CD8-positive, alpha-beta memory T cell (primary cell): Measurements from ENCODE around the gene EML3. TPM values are rescaled to one million over a fixed set of nuclear protein-coding genes. Genes with fewer than 3 reads are reported as not detected.
"Not testable (repeated sequence)": the region's sequence is repeated elsewhere in the genome, so short reads cannot be mapped to it uniquely, and the experiment has no call there.

Source experiments
- CTCF ChIA-PET: fragments of 350-600 bp; sonication (Branson Sonifier 250); formaldehyde crosslinking; loops from one replicate; lab custom pipeline; 2021; ENCODE audit warnings: antibody characterized with exemption; lab: Charles Lee
- POLR2A ChIA-PET: fragments of 350-600 bp; sonication (Branson Sonifier 250); formaldehyde crosslinking; loops from one replicate; lab custom pipeline; 2021; ENCODE audit warnings: antibody characterized with exemption; lab: Charles Lee
- DNase-seq, 5 donors: peaks; one replicate each; pipeline versions ENCODE4 v3.0.0 to v3.0.0-alpha.2; 2020 to 2022; ENCODE audit warnings: mixed read lengths in 1 of 5
- H3K27ac ChIP-seq: one replicate; pipeline ENCODE4 v1.7.0; 2013; ENCODE audit warnings: low read depth, mild to moderate bottlenecking, low read length, moderate library complexity
- H3K27me3 ChIP-seq: 2 replicates; pipeline ENCODE4 v1.7.0; 2013; ENCODE audit warnings: low read length, mild to moderate bottlenecking; ENCODE audit not compliant: insufficient read depth, poor library complexity, severe bottlenecking
- H3K36me3 ChIP-seq: 2 replicates; pipeline ENCODE4 v1.7.0; 2013; ENCODE audit warnings: mild to moderate bottlenecking, low read length, moderate library complexity; ENCODE audit not compliant: insufficient read depth
- H3K4me1 ChIP-seq: 2 replicates; pipeline ENCODE4 v1.7.0; 2013; ENCODE audit warnings: mild to moderate bottlenecking, low read length, moderate library complexity; ENCODE audit not compliant: insufficient read depth
- H3K4me3 ChIP-seq: 2 replicates; pipeline ENCODE4 v1.7.0; 2013; ENCODE audit warnings: mild to moderate bottlenecking, low read length
- H3K9me3 ChIP-seq: 2 replicates; pipeline ENCODE4 v1.7.0; 2013; ENCODE audit warnings: mild to moderate bottlenecking, low read length
- H3K27ac Mint-ChIP-seq, 8 donors: one replicate each; pipeline ENCODE4 v1.8.0; 2020 to 2021; ENCODE audit warnings: mixed read lengths in 8 of 8, mild to moderate bottlenecking in 6 of 8, inconsistent platforms in 3 of 8, moderate library complexity in 3 of 8
- H3K27me3 Mint-ChIP-seq, 2 donors: one replicate each; pipeline ENCODE4 v1.8.0; 2020 to 2021; ENCODE audit warnings: mixed read lengths in 2 of 2, mild to moderate bottlenecking in 1 of 2, moderate library complexity in 1 of 2
- H3K36me3 Mint-ChIP-seq, 3 donors: one replicate each; pipeline ENCODE4 v1.8.0; 2020 to 2021; ENCODE audit warnings: mixed read lengths in 3 of 3, inconsistent platforms in 1 of 3, mild to moderate bottlenecking in 1 of 3
- H3K4me1 Mint-ChIP-seq, 3 donors: one replicate each; pipeline ENCODE4 v1.8.0; 2020 to 2021; ENCODE audit warnings: mixed read lengths in 3 of 3, inconsistent platforms in 1 of 3, mild to moderate bottlenecking in 1 of 3
- H3K4me3 Mint-ChIP-seq, 7 donors: one replicate each; pipeline ENCODE4 v1.8.0; 2020 to 2021; ENCODE audit warnings: mixed read lengths in 7 of 7, mild to moderate bottlenecking in 6 of 7, moderate library complexity in 4 of 7, inconsistent platforms in 2 of 7
- H3K9me3 Mint-ChIP-seq, 5 donors: one replicate each; pipeline ENCODE4 v1.8.0; 2020 to 2022; ENCODE audit warnings: mixed read lengths in 5 of 5, mild to moderate bottlenecking in 3 of 5, moderate library complexity in 2 of 5, inconsistent platforms in 1 of 5
- polyA plus RNA-seq: library from polyadenylated mRNA; unstranded; fragments of 300-500 nt; fragmentation: Illumina TruSeq; gene quantifications from one replicate; pipeline ENCODE4 v1.2.3, GENCODE V29; 2021
- total RNA-seq, 2 experiments: library from RNA; stranded (reverse); gene quantifications; one replicate each; pipeline ENCODE4 v1.2.3, GENCODE V29; 2021

The EML3 gene
- total and polyA plus RNA-seq, 3 experiments from 2014 or later, result 22.9 to 134 (median 133) TPM

GRCh38 chr11:62571493-62571892 lies 41.1 kb downstream of the EML3 start:
- H3K9me3 ChIP-seq, H3K27me3 ChIP-seq, POLR2A ChIA-PET, H3K4me3 ChIP-seq, H3K9me3 Mint-ChIP-seq, H3K27me3 Mint-ChIP-seq, DNase-seq, H3K27ac ChIP-seq: not testable (repeated sequence)
- Histone ChIP-seq H3K4me1 (peaks cover 24% of the 10 kb centered on the region), H3K36me3 (peaks cover 33% of the 10 kb centered on the region)
- Mint-ChIP-seq H3K4me3 (peak overlapping the region in 4 of 7 donors; percentile 21 to 98 (median 56)), H3K27ac (peak overlapping the region; percentile 3 to 98 (median 76)), H3K36me3 (peaks cover 13 to 80% (median 18%) of the 10 kb centered on the region in 3 donors), H3K4me1 (peaks cover 53 to 69% (median 62%) of the 10 kb centered on the region in 3 donors)
- CTCF ChIA-PET, result interaction anchor here (1.3 to 4.5 kb wide), 3 partner anchors 11 to 20 kb away, joined by 4 to 21 read pairs (median 4); partner anchors contain the start of gene TUT1

DNA sequence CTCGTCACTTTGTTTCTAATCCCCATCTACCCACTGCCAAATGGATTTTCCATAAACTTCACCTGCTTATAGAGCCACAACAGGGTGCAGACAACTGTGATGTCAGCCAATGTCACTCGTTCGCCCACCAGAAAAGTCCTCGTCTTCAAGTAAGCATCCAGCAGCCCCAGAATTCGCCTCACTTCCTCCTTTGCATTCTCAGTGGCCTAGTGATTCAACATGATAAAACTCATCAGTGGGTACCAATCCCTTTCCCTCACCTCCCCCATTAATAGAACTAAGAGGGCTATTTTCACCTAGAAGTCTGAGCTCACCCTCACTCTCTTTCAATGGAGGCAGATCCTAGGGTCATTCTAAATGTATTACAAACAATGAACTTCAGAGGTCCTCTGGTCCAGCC lies 41.7 kb downstream of the EML3 start:
- POLR2A ChIA-PET, DNase-seq, H3K27ac ChIP-seq, H3K27me3 Mint-ChIP-seq, H3K27me3 ChIP-seq, H3K9me3 Mint-ChIP-seq, H3K9me3 ChIP-seq, H3K4me3 ChIP-seq: not testable (repeated sequence)
- Mint-ChIP-seq H3K27ac (peak overlapping the region in 7 of 8 donors; percentile 3 to 85 (median 28)), H3K4me3 (peak overlapping the region in 4 of 7 donors; percentile 3 to 53 (median 34)), H3K4me1 (peaks cover 57 to 75% (median 68%) of the 10 kb centered on the region in 3 donors), H3K36me3 (peaks cover 13 to 80% (median 22%) of the 10 kb centered on the region in 3 donors)
- CTCF ChIA-PET, result interaction anchor here (1.3 to 4.5 kb wide), 4 partner anchors 10 to 146 kb away, joined by 4 to 21 read pairs (median 7); partner anchors contain the start of gene TUT1
- H3K4me1 ChIP-seq, result peaks cover 24% of the 10 kb centered on the region
- H3K36me3 ChIP-seq, result peaks cover 36% of the 10 kb centered on the region

DNA sequence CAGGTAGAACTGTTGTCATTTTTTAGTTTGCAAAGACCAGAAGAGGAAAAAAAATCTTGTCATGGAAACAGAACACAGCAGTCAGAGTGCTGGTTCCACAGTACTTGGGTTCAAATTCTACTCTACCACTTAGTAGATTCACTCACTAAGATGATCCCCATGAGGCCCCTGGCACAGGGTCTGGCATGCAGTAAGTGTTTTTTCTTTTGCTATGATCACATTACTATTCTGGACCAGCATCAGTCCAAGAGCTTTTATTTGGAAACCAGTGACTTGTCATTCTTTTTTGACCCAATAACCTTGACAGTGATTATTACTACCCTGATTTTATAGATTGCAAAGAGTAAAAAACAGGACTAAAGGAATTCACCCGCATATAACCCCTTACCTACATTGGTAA lies 43.0 kb downstream of the EML3 start:
- H3K9me3 ChIP-seq, result no peaks in the 10 kb centered on the region
- peaks cover 41% of the 10 kb centered on the region for H3K36me3 ChIP-seq
- H3K4me1 ChIP-seq, result peaks cover 19% of the 10 kb centered on the region
- no peak overlapping the region for H3K4me3 ChIP-seq
- DNase-seq, result no peak
- no peaks in the 10 kb centered on the region for H3K9me3 Mint-ChIP-seq
- ChIA-PET POLR2A (interaction anchor here (0.9 kb wide), 1 partner anchor 22 kb away, joined by 3 read pairs; the partner anchor contains the start of gene TUT1), CTCF (interaction anchor here (1.4 to 4.5 kb wide), 7 partner anchors 9 to 145 kb away, joined by 3 to 21 read pairs (median 4); no protein-coding TSS in a partner anchor)
- peaks cover 53 to 70% (median 70%) of the 10 kb centered on the region in 3 donors for H3K4me1 Mint-ChIP-seq
- peak overlapping the region in 4 of 8 donors; percentile 28 to 55 (median 36) for H3K27ac Mint-ChIP-seq
- no peaks in the 10 kb centered on the region for H3K27me3 Mint-ChIP-seq
- H3K4me3 Mint-ChIP-seq, result peak overlapping the region in 2 of 7 donors; percentile 19 to 23
- no peaks in the 10 kb centered on the region for H3K27me3 ChIP-seq
- H3K27ac ChIP-seq, result no peak overlapping the region
- peaks cover 18 to 84% (median 26%) of the 10 kb centered on the region in 3 donors for H3K36me3 Mint-ChIP-seq

DNA sequence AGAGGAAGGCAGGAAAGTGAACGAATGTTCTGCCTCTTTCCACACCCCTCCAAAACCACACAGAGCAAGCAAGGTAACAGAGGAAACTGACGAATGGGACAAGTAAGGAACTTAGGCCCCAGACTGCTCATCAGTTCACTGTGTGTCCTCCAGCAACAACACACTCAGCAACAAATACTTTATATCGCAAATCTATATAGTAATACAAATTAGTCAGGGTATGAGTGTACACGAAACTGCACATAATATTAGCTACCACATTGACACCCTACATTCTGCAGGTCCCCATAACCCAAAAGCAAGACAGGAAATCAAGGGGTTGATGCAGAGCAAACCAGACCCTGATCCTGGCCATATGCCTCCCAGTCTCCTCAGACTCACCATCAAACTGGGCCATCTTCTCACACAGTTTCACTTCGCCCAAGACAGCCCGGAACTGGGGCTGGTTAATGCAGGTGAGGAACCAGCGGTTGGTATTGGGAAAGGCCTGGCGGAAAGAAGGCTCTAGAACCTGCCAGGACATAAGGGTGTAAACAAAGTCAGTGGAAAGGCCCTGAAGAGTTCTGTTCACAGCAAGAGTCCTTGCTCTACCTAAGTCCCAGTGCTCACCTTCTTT lies 45.4 kb downstream of the EML3 start:
- DNase-seq, result no peak
- Mint-ChIP-seq H3K4me1 (peaks cover 32 to 54% (median 53%) of the 10 kb centered on the region in 3 donors), H3K27ac (peak overlapping the region; percentile 3 to 90 (median 80)), H3K27me3 (no peaks in the 10 kb centered on the region), H3K9me3 (no peaks in the 10 kb centered on the region), H3K36me3 (peaks cover 18 to 78% (median 23%) of the 10 kb centered on the region in 3 donors), H3K4me3 (peak overlapping the region in 3 of 7 donors; percentile 2 to 10 (median 5))
- H3K9me3 ChIP-seq, result no peaks in the 10 kb centered on the region
- ChIA-PET CTCF (interaction anchor here (1.0 to 4.7 kb wide), 7 partner anchors 9 to 177 kb away, joined by 3 to 27 read pairs (median 3); no protein-coding TSS in a partner anchor), POLR2A (interaction anchor here (1.2 kb wide), 1 partner anchor 10 kb away, joined by 4 read pairs; no protein-coding TSS in a partner anchor)
- peaks cover 48% of the 10 kb centered on the region for H3K36me3 ChIP-seq
- H3K27me3 ChIP-seq, result no peaks in the 10 kb centered on the region
- no peak overlapping the region for H3K4me3 ChIP-seq
- peaks cover 8% of the 10 kb centered on the region for H3K4me1 ChIP-seq
- no peak overlapping the region for H3K27ac ChIP-seq

- Histone ChIP-seq H3K9me3 (no peaks in the 10 kb centered on the region), H3K4me3 (no peak overlapping the region), H3K27me3 (no peaks in the 10 kb centered on the region), H3K4me1 (peaks cover 2% of the 10 kb centered on the region), H3K36me3 (peaks cover 41% of the 10 kb centered on the region), H3K27ac (no peak overlapping the region)
- POLR2A ChIA-PET, result no interaction called here
- H3K4me1 Mint-ChIP-seq, result peaks cover 27 to 49% (median 49%) of the 10 kb centered on the region in 3 donors
- peak overlapping the region in 6 of 8 donors; percentile 33 to 90 (median 62) for H3K27ac Mint-ChIP-seq
- H3K4me3 Mint-ChIP-seq, result no peak overlapping the region
- no peaks in the 10 kb centered on the region for H3K27me3 Mint-ChIP-seq
- CTCF ChIA-PET, result interaction anchor here (1.1 to 4.7 kb wide), 5 partner anchors 8 to 173 kb away, joined by 3 to 27 read pairs (median 6); no protein-coding TSS in a partner anchor
- no peak for DNase-seq
- H3K36me3 Mint-ChIP-seq, result peaks cover 14 to 75% (median 21%) of the 10 kb centered on the region in 3 donors
- H3K9me3 Mint-ChIP-seq, result no peaks in the 10 kb centered on the region
Observed at GRCh38 chr11:62566247-62566646, 46.3 kb downstream of the EML3 start.

- Mint-ChIP-seq H3K4me1 (peaks cover 27 to 48% (median 47%) of the 10 kb centered on the region in 3 donors), H3K9me3 (no peaks in the 10 kb centered on the region), H3K36me3 (peaks cover 8 to 76% (median 16%) of the 10 kb centered on the region in 3 donors), H3K27ac (peak overlapping the region in 6 of 8 donors; percentile 6 to 90 (median 48)), H3K27me3 (no peaks in the 10 kb centered on the region), H3K4me3 (no peak overlapping the region)
- H3K9me3 ChIP-seq, result no peaks in the 10 kb centered on the region
- peaks cover 38% of the 10 kb centered on the region for H3K36me3 ChIP-seq
- peaks cover 9% of the 10 kb centered on the region for H3K4me1 ChIP-seq
- DNase-seq, result no peak
- CTCF ChIA-PET, result interaction anchor here (1.2 to 4.7 kb wide), 6 partner anchors 11 to 172 kb away, joined by 3 to 27 read pairs (median 6); no protein-coding TSS in a partner anchor
- H3K4me3 ChIP-seq, result no peak overlapping the region
- POLR2A ChIA-PET, result no interaction called here
- no peaks in the 10 kb centered on the region for H3K27me3 ChIP-seq
- no peak overlapping the region for H3K27ac ChIP-seq
Observed at GRCh38 chr11:62565100-62565802, 47.3 kb downstream of the EML3 start.

DNA sequence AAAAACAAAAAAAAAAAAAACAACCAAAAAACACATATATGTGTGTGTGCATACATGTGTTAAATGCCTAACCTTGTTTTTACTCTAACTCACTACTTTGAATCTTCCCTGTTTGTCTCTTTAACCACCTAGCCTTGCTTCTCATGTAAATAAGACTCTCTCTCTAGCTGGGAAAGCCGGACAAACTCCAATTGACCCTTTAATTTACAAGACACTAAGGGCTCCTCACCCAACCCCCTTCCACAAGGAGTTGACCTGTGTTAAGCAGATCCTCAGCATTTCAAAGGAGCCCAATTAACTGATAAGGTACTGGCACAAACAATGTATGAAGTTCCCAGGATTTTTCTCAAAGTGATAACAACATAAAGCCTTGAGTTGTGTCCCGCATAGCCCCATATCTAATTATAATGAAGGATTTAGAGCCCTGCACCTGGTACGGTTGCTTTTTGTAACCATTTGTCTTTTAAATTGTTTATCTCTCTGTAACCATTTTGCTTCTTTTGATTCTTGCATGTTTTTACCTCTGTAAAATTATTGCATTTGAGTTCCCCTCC lies 50.8 kb downstream of the EML3 start:
- H3K9me3 ChIP-seq, H3K9me3 Mint-ChIP-seq, H3K27ac ChIP-seq, DNase-seq, H3K27me3 Mint-ChIP-seq, H3K4me3 ChIP-seq, H3K27me3 ChIP-seq: not testable (repeated sequence)
- peaks cover 42% of the 10 kb centered on the region for H3K4me1 ChIP-seq
- Mint-ChIP-seq H3K27ac (peak overlapping the region in 6 of 8 donors; percentile 2 to 88 (median 68)), H3K4me3 (peak overlapping the region in 1 of 7 donors; percentile 44), H3K36me3 (peaks cover 9 to 66% (median 16%) of the 10 kb centered on the region in 3 donors), H3K4me1 (peaks cover 46 to 67% (median 63%) of the 10 kb centered on the region in 3 donors)
- H3K36me3 ChIP-seq, result peaks cover 37% of the 10 kb centered on the region
- ChIA-PET CTCF (interaction anchor here (0.8 to 6.7 kb wide), 13 partner anchors 9 to 167 kb away, joined by 3 to 203 read pairs (median 8); partner anchors contain the start of genes AHNAK, EML3 and ROM1), POLR2A (interaction anchor here (0.7 to 11.9 kb wide), 2 partner anchors 19 to 30 kb away, joined by 7 to 193 read pairs; partner anchors contain the start of gene AHNAK)
